ENCODE measurements around the gene MTX3.

The MTX3 gene

GRCh38 chr5:79936646-79937216 is 54.3 kb downstream of the MTX3 start:
- H3K18ac ChIP-seq (ENCODE audit: low read length) = no peak overlapping the region
- WGBS (ENCODE audit: extremely low coverage, insufficient coverage, low lambda C conversion rate) = no CpG with 5 or more reads among the region's 3 CpGs
- H3K4me3 ChIP-seq (ENCODE audit: low read length) = no peak overlapping the region

GRCh38 chr5:79936002-79936645 is 54.9 kb downstream of the MTX3 start:
- Histone ChIP-seq H3K56ac (ENCODE audit: low read length) (no peak overlapping the region), H2AK5ac (ENCODE audit: low read length) (no peak overlapping the region), H3K18ac (ENCODE audit: low read length) (no peak overlapping the region), H2BK15ac (replicated peaks; ENCODE audit: low read depth) (no peak overlapping the region), H3K23ac (ENCODE audit: low read length) (no peak overlapping the region), H3K36me3 (ENCODE audit: control insufficient read depth, insufficient read depth, low read length) (no peaks in the 10 kb centered on the region), H3K4me2 (ENCODE audit: low read length) (no peak overlapping the region), H3K4me3 (ENCODE audit: low read length) (no peak overlapping the region), H4K5ac (ENCODE audit: low read length) (no peak overlapping the region), H3K79me2 (ENCODE audit: control insufficient read depth, insufficient read depth, low read length) (no peaks in the 10 kb centered on the region), H2BK120ac (ENCODE audit: low read depth, low read length) (no peak overlapping the region), H3K27me3 (ENCODE audit: insufficient read depth, low read length, poor library complexity) (no peaks in the 10 kb centered on the region), H3K4me1 (ENCODE audit: control insufficient read depth, low read depth, low read length) (no peaks in the 10 kb centered on the region), H3K9ac (ENCODE audit: low read length) (no peak overlapping the region), H3K27ac (ENCODE audit: low read depth, low read length) (no peak overlapping the region), H3K79me1 (ENCODE audit: low read length) (no peaks in the 10 kb centered on the region), H3K4ac (ENCODE audit: low read depth, low read length) (no peak overlapping the region), H4K8ac (ENCODE audit: low read depth, low read length) (no peak overlapping the region), H2BK5ac (ENCODE audit: low read length) (no peak overlapping the region)
- WGBS (ENCODE audit: extremely low coverage, insufficient coverage, low lambda C conversion rate) = no CpG with 5 or more reads among the region's 4 CpGs
- peak; percentile 12 for DNase-seq

More at GRCh38 chr5:79936646-79937216, 54.3 kb downstream of the MTX3 start:
- no peaks in the 10 kb centered on the region for H3K79me2 ChIP-seq (ENCODE audit: control insufficient read depth, insufficient read depth, low read length)
- H3K27me3 ChIP-seq (ENCODE audit: insufficient read depth, low read length, poor library complexity) = no peaks in the 10 kb centered on the region
- H2AK5ac ChIP-seq (ENCODE audit: low read length) = no peak overlapping the region
- no peak overlapping the region for H3K4me2 ChIP-seq (ENCODE audit: low read length)
- H3K79me1 ChIP-seq (ENCODE audit: low read length) = no peaks in the 10 kb centered on the region
- no peak overlapping the region for H3K56ac ChIP-seq (ENCODE audit: low read length)
- no peaks in the 10 kb centered on the region for H3K36me3 ChIP-seq (ENCODE audit: control insufficient read depth, insufficient read depth, low read length)
- H4K8ac ChIP-seq (ENCODE audit: low read depth, low read length) = no peak overlapping the region
- no peak overlapping the region for H3K23ac ChIP-seq (ENCODE audit: low read length)
- no peak overlapping the region for H2BK120ac ChIP-seq (ENCODE audit: low read depth, low read length)
- H3K4me1 ChIP-seq (ENCODE audit: control insufficient read depth, low read depth, low read length) = no peaks in the 10 kb centered on the region
- no peak overlapping the region for H3K4ac ChIP-seq (ENCODE audit: low read depth, low read length)
- H2BK15ac ChIP-seq (replicated peaks; ENCODE audit: low read depth) = no peak overlapping the region
- no peak overlapping the region for H4K5ac ChIP-seq (ENCODE audit: low read length)
- no peak overlapping the region for H3K27ac ChIP-seq (ENCODE audit: low read depth, low read length)
- no peak overlapping the region for H3K9ac ChIP-seq (ENCODE audit: low read length)
- DNase-seq = no peak
- no peak overlapping the region for H2BK5ac ChIP-seq (ENCODE audit: low read length)

GRCh38 chr5:79934681-79935080 is 56.4 kb downstream of the MTX3 start:
- no peak overlapping the region for H3K4ac ChIP-seq (ENCODE audit: low read depth, low read length)
- no CpG with 5 or more reads among the region's 3 CpGs for WGBS (ENCODE audit: extremely low coverage, insufficient coverage, low lambda C conversion rate)

GRCh38 chr5:79932510-79933504 is 58.3 kb downstream of the MTX3 start:
- H3K23ac ChIP-seq (ENCODE audit: low read length) = no peak overlapping the region
- H3K79me1 ChIP-seq (ENCODE audit: low read length) = no peaks in the 10 kb centered on the region
- H3K27ac ChIP-seq (ENCODE audit: low read depth, low read length) = no peak overlapping the region
- H3K18ac ChIP-seq (ENCODE audit: low read length) = no peak overlapping the region
- no peaks in the 10 kb centered on the region for H3K27me3 ChIP-seq (ENCODE audit: insufficient read depth, low read length, poor library complexity)
- WGBS (ENCODE audit: extremely low coverage, insufficient coverage, low lambda C conversion rate) = no CpG with 5 or more reads among the region's 10 CpGs
- no peak overlapping the region for H2AK5ac ChIP-seq (ENCODE audit: low read length)
- H3K4me1 ChIP-seq (ENCODE audit: control insufficient read depth, low read depth, low read length) = no peaks in the 10 kb centered on the region
- H3K4me2 ChIP-seq (ENCODE audit: low read length) = no peak overlapping the region
- no peak overlapping the region for H2BK120ac ChIP-seq (ENCODE audit: low read depth, low read length)
- H4K8ac ChIP-seq (ENCODE audit: low read depth, low read length) = no peak overlapping the region
- H3K4ac ChIP-seq (ENCODE audit: low read depth, low read length) = no peak overlapping the region
- H2BK15ac ChIP-seq (replicated peaks; ENCODE audit: low read depth) = no peak overlapping the region
- DNase-seq = no peak
- no peak overlapping the region for H2BK5ac ChIP-seq (ENCODE audit: low read length)
- H3K56ac ChIP-seq (ENCODE audit: low read length) = no peak overlapping the region
- H3K79me2 ChIP-seq (ENCODE audit: control insufficient read depth, insufficient read depth, low read length) = no peaks in the 10 kb centered on the region
- no peak overlapping the region for H4K5ac ChIP-seq (ENCODE audit: low read length)
- no peak overlapping the region for H3K4me3 ChIP-seq (ENCODE audit: low read length)
- no peak overlapping the region for H3K9ac ChIP-seq (ENCODE audit: low read length)
- H3K36me3 ChIP-seq (ENCODE audit: control insufficient read depth, insufficient read depth, low read length) = no peaks in the 10 kb centered on the region

More at GRCh38 chr5:79934681-79935080, 56.4 kb downstream of the MTX3 start:
- Histone ChIP-seq H3K36me3 (ENCODE audit: control insufficient read depth, insufficient read depth, low read length) (no peaks in the 10 kb centered on the region), H3K79me1 (ENCODE audit: low read length) (no peaks in the 10 kb centered on the region), H3K56ac (ENCODE audit: low read length) (no peak overlapping the region), H2BK120ac (ENCODE audit: low read depth, low read length) (no peak overlapping the region), H3K79me2 (ENCODE audit: control insufficient read depth, insufficient read depth, low read length) (no peaks in the 10 kb centered on the region), H3K18ac (ENCODE audit: low read length) (no peak overlapping the region), H3K9ac (ENCODE audit: low read length) (no peak overlapping the region), H2BK15ac (replicated peaks; ENCODE audit: low read depth) (no peak overlapping the region), H3K27ac (ENCODE audit: low read depth, low read length) (no peak overlapping the region), H4K8ac (ENCODE audit: low read depth, low read length) (no peak overlapping the region), H3K4me2 (ENCODE audit: low read length) (no peak overlapping the region), H3K4me3 (ENCODE audit: low read length) (no peak overlapping the region), H3K4me1 (ENCODE audit: control insufficient read depth, low read depth, low read length) (no peaks in the 10 kb centered on the region), H3K23ac (ENCODE audit: low read length) (no peak overlapping the region), H2BK5ac (ENCODE audit: low read length) (no peak overlapping the region), H3K27me3 (ENCODE audit: insufficient read depth, low read length, poor library complexity) (no peaks in the 10 kb centered on the region), H4K5ac (ENCODE audit: low read length) (no peak overlapping the region), H2AK5ac (ENCODE audit: low read length) (no peak overlapping the region)
- no peak for DNase-seq

- no peak overlapping the region for H3K9ac ChIP-seq (ENCODE audit: low read length)
- H4K5ac ChIP-seq (ENCODE audit: low read length) = no peak overlapping the region
- H4K8ac ChIP-seq (ENCODE audit: low read depth, low read length) = no peak overlapping the region
- H3K4ac ChIP-seq (ENCODE audit: low read depth, low read length) = no peak overlapping the region
- no CpG with 5 or more reads among the region's 4 CpGs for WGBS (ENCODE audit: extremely low coverage, insufficient coverage, low lambda C conversion rate)
- H3K4me3 ChIP-seq (ENCODE audit: low read length) = no peak overlapping the region
- H3K4me2 ChIP-seq (ENCODE audit: low read length) = no peak overlapping the region
- H3K79me2 ChIP-seq (ENCODE audit: control insufficient read depth, insufficient read depth, low read length) = no peaks in the 10 kb centered on the region
- H2BK5ac ChIP-seq (ENCODE audit: low read length) = no peak overlapping the region
- H3K27ac ChIP-seq (ENCODE audit: low read depth, low read length) = no peak overlapping the region
- H3K27me3 ChIP-seq (ENCODE audit: insufficient read depth, low read length, poor library complexity) = no peaks in the 10 kb centered on the region
- no peaks in the 10 kb centered on the region for H3K4me1 ChIP-seq (ENCODE audit: control insufficient read depth, low read depth, low read length)
- no peak overlapping the region for H3K23ac ChIP-seq (ENCODE audit: low read length)
- DNase-seq = no peak
- no peak overlapping the region for H3K56ac ChIP-seq (ENCODE audit: low read length)
- no peak overlapping the region for H3K18ac ChIP-seq (ENCODE audit: low read length)
- no peak overlapping the region for H2AK5ac ChIP-seq (ENCODE audit: low read length)
- H3K36me3 ChIP-seq (ENCODE audit: control insufficient read depth, insufficient read depth, low read length) = no peaks in the 10 kb centered on the region
- H2BK120ac ChIP-seq (ENCODE audit: low read depth, low read length) = no peak overlapping the region
- H2BK15ac ChIP-seq (replicated peaks; ENCODE audit: low read depth) = no peak overlapping the region
- no peaks in the 10 kb centered on the region for H3K79me1 ChIP-seq (ENCODE audit: low read length)
Observed at GRCh38 chr5:79931866-79932265, 59.2 kb downstream of the MTX3 start.
